NCI-H1105 treated with DMSO at 0.1 percent for 48 hours (cell line): Measurements from ENCODE around the gene RRBP1.

Source experiments
- DNase-seq: peaks from one replicate; lab custom pipeline; 2025; lab: John Stamatoyannopoulos, UW

The RRBP1 gene

DNA sequence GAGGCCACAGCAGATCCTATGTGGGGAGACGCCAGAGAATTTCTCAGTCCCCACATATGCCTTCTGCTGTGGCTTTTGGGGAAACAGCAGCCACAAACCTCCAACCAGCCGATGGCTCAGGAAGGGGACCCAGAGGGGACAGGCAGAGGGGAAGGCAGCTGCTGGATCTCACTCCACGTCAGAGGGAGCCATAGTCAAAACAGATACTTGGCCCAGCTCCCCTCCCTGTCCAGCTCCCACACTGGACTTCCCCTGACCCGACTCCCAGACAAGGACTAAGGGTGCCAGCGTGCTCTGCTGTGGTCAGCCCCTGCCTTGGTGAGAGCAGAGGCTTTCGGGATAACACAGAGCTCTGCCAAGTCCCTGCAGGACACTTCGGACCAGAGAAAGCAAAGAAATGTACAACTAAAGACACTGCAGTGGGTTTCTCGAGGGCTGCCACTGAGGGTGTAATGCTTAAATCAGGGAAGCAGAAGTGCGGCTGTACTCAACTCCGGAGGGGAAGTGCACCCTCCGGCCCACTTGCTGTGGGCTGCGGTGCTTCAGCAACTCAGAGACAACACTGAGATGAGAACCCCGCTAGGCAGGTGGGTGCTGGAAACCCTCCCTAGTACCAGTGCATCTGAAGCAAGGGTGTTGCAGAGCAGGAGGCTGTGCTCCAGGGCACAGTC is 47.2 kb downstream of the RRBP1 start:
- DNase-seq: no peak

GRCh38 chr20:17633850-17634500 is 48.1 kb downstream of the RRBP1 start:
- DNase-seq: no peak

GRCh38 chr20:17633221-17633849 is 48.7 kb downstream of the RRBP1 start:
- DNase-seq: no peak

DNA sequence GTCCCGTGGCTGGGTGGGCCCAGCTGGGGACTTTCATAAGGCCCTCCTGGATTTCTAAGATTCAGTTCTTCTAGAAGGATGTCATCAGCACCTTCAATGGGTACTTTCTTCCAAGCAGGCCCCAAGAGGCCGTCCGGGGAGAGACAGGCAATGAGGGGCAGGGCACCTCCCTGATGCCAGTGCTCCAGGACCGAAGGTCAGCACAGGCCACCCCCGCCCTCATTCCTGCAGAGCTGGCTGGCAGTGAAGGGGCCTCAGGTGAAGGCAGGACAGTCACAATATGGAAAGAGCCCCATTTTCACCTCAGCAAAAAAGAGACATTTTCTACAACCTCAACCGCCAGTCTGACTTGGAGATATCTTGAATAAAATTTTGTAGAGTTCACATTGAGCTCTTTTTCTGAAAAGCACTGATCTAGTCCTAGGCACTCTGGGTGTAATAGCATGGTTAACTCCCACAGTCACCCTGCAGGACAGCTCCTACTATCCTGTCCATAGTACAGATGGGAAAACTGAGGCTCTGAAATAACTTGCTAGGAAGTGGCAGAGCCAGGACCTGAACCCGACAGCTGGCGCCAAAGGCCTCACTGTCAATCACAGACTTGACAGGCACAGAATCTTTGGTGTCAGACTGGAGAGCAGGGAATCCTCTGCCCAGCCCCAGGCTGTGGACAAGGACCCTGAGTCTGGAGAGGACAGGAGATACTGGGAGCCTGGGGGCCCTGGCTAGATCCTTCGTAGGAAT is 50.3 kb downstream of the RRBP1 start:
- DNase-seq: no peak

DNA sequence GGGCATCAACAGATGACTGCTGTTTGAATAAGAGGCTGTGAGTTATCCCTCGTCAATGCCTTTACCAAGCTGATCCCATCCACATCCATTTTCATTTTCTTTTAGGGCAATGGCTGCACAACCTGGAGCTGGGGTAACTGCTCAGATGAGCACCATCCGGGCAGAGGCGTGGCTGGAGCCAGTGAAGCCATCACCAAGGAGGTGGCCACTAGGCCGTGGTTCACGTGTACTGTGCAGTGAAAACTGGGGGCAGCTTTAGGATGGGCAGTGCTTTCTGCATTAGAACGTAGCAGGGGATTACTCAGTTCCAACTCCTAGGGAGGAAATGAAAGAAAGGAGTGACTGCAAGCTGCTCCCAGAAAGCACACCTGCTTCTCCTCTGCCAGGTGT is 51.2 kb downstream of the RRBP1 start:
- no peak for DNase-seq

GRCh38 chr20:17630151-17630805 is 51.8 kb downstream of the RRBP1 start:
- DNase-seq: no peak

- no peak for DNase-seq
These were observed 52.4 kb downstream of the RRBP1 start for GRCh38 chr20:17629678-17630089.

DNA sequence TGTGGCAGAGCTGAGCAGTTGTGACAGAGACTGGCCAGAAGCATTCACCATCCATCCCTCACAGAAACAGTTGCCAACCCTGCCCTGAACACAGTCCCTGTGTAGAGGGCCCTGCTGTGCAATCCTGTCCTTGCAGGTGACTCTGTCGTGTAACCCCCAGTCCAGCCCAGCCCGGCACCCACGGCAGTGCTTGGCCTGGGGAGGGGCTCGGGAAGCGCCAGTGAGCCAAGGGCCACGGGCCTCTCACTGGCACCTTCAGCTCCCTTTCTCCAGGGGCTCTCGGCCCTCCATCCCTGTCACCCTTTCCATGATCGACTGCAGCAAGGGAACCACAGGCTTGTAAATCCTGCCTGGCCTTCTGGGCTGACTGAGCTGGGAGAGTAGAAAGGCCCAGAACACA is 53.0 kb downstream of the RRBP1 start:
- DNase-seq: no peak

DNA sequence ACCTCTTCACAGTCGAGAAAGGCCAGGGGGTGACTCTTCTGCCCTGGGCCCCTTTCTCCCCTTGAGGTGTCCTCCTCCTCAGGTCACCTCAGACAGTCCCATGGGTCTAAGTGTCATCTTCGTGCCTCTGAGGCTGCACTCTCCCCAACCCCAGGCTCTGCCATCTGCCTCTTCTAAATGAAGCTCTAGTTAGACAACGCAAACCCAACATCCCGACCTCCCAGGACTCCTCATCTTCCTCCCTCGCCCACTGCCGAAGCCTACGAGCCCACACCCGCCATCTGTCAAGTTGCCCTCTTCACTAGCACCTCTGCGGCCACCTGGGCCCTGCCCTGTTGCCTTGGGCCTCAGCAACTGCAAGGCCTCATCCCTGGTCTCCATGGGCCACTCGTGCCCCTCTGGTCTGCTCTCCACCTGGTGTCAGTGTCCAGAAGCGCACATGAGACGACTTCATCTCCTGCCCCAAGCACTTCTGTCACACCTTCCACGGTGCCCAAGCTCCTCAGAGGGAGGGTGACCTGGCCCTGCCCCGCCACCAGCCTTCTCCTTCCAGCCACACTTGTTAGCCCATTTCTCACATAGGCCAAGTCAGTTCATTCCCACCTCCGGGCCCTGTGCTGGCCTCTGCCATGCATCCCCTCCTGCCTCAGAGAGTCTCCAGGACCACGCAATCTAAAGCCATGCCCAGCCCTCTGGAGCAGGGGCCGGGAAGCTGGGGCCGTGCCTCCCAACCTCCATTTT is 53.8 kb downstream of the RRBP1 start:
- DNase-seq: no peak

GRCh38 chr20:17627101-17627955 is 54.7 kb downstream of the RRBP1 start:
- DNase-seq: no peak

- no peak for DNase-seq
These were observed 55.6 kb downstream of the RRBP1 start for GRCh38 chr20:17626217-17627007.

DNA sequence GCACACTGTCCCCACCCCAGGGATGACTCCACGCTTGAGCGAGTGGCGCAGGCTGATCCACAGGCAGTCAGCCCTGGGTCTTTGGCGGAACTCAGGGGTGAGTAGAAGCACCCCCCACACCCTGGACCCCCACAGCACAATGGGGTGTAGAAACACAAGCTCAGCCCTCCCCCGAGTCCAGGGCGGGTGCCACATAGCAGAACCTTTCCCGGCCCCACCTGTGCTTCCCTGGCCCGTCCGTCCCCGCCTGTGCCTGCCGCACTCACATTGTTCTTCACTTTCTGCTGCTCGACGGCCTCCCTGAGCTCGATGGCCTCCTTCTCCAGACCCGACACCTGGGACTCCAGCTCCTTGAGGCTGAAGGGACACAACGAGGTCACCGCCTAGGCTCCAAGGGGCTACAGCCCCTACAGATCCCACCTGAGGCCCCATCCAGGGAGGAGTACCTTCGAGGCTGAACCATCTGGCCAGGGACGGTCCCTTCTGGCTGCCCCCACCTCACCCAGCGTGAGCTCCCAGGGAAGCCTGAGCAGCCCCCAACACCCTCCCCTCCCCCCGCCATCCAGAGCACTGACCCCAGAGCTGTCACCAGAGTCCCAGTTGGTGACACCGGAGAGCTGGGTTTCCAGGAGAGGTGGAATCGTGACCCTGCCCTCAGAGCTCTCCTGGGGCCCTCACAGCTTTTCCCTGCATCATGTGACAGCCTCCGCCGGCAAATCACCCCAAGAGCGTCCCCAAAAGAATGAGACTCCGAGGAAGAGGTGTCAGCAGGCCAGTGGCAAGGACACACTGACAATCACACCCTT is 56.6 kb downstream of the RRBP1 start:
- no peak for DNase-seq

- DNase-seq: no peak
These were observed 57.3 kb downstream of the RRBP1 start for GRCh38 chr20:17624551-17625245.

- DNase-seq: no peak
These were observed 58.0 kb downstream of the RRBP1 start for GRCh38 chr20:17624070-17624469.

DNA sequence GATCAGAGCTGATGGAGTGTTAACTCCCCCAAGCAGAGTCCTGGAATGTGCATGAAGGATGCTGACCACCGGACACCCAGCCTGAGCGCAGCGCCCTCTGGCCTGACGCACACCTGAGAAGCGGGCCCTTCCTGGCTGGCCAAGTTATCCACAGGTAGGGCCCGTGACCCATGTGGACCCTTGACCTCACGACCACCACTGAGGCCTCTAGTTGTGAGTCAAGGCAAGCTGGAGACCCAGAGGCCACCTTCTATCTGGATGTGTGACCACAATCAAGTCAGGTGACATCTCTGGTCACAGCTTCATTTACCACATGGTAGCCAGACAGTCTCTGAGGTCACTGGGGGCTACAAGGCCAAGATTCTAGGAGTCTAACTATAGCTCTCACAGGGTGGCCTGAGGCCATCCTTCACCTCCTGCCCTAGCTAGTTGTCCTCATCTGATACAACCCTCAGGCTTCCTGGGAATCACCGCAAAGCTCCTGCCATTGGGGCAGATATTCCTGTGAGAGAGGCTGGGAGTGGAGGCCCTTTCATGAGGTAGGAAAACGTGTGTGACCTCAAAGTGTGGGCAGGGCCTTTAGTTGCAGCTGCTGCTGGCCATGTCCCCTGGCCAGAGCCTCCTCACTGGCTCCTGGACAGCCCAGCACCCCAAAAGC is 59.1 kb downstream of the RRBP1 start:
- DNase-seq: no peak

GRCh38 chr20:17622086-17622850 is 59.8 kb downstream of the RRBP1 start:
- DNase-seq: no peak
